NCI-H1436 (cell line): Measurements from ENCODE around the gene BCS1L.
A peak's percentile ranks its signal among the peaks of the same experiment; 100 is the strongest.

Source experiments
- DNase-seq: peaks from one replicate; lab custom pipeline; 2025; lab: John Stamatoyannopoulos, UW

BCS1L gene

GRCh38 chr2:218662377-218662776 lies 2.9 kb downstream of the BCS1L start:
- DNase-seq = no peak

DNA sequence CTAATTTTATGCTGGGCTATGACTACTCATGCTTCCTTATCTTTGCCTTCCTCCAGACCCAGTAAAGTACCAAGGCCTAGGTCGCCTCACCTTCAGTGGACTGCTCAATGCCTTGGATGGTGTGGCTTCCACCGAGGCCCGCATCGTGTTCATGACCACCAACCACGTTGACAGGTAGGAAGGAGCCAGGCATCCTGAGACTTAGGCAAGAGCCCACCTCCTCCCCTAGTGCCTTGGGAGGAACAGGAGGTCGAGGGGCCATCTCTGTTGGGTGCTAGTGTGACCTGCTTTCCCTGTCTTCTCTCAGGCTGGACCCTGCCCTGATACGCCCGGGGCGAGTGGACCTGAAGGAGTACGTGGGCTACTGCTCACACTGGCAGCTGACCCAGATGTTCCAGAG lies 3.3 kb downstream of the BCS1L start:
- no peak for DNase-seq

DNA sequence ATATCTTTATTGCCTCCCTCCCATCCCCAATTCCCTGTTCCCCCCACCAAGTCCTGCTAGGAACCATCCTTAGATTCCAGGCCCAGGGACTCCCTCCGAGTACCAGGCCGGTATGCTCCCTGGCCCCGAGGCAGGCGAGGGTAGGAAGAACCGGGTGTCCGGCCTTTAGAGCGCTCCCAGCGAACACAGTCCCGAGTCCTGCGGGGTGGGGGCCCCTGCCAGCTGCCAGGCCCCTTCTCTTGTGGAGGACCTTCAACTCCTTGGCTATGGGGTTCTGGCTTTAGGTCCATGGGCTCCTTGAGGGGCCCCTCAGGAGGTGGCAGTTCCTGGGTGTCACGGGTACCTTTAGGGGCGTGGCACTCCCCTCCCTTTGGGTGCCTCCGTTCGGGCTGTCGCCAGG lies 4.4 kb downstream of the BCS1L start:
- no peak for DNase-seq

DNA sequence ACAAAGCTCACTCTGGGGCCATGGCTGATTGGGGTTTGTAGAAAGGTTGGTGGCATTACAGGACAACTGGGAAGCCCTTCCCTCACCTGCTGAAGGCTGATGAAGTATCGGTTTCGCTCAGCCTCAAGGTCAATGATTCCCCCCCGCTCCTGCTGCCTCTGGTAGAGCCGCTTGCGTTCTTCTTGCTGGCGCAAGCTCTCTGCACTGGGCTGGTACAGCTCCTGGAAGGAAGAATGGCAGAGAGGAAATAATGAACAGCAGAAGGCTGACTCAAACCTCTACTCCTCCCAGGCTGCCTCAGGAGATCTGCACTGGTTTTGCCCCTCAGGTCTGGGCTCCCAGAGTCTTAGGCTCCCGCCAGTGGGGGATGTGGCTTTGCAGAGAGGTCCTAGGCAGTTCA lies 5.2 kb downstream of the BCS1L start:
- no peak for DNase-seq

DNA sequence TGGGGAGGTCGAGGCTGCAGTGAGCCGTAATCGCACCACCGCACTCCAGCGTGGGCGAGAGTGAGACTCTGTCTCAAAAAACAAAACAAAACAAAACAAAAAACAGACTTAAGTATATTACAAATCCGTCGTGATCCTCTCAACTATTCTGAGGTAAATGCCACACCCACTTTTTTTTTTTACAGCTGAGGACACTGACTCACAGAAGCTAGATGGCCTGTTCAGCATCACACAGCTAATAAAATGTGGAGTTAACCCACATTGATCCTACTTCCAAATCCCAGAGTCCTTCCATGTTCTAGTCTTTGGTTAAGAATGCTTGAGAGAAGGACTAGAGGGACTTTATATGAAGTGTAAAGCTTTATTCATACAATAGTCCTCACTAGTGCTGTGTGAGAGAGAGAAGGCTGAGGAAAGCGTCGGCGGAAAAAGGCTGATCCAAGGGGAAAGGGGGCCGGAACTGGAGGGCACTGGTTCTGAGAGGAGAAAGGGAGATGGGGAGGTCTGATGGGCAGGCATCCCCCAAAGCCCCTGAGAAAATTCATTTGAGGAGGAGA lies 11.7 kb downstream of the BCS1L start:
- no peak for DNase-seq

DNA sequence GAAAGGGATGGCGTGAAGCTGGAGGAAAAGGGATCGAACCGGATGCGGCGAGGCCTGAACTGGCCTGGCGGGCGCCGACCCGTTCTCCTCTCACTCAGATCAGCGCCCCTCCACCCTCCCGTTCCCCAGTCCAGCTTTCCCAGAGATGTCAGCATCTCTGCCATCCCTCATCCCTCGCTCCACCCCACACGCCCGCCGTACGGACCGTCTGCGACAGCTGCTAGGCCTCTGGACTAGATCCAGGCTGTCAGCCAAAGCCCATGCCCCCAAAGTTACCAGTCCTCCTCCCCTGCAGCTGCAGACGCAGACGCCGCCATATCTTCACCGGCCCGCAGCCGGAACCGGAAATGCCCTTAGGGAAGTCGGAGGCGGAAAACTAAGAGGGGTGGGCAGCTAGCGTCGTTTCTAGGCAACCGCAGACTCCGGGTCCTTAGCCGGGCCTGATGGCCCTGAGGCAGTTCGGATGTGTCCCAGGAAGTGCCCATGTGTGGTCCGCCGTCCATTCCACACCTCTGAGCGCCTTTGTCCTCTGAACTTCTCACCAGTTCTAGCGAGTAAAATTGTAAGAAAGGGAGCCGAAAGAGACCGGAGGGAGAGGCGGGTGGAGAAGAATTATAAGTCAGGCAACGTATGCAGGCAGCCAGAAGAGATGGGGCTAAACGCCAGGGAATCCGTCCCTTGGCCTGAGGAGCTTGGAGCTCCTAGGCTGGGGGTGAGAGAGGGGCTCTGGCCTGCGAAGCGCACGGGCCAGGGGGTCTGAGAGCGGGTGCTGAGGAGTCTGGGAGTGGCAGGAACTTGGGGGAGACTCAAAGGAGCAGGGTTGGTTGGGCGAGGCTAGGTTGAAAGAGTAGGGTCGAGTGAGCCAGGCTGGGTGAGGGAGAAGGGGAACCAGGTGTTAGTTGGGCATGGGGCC lies 12.4 kb downstream of the BCS1L start, which contains the start of the genes RNF25 and STK36:
Gene RNF25 (minus strand): TSS at position 349 of the 913 bp plus-strand sequence. CDS start 32 bp downstream, at position 317.
Gene STK36 (plus strand): TSS at position 433 of the 913 bp plus-strand sequence. CDS start 744 bp downstream, outside the sequence.
- DNase-seq = peak; percentile 70

- DNase-seq = no peak
Measured at GRCh38 chr2:218679119-218679518, 19.6 kb downstream of the BCS1L start.

DNA sequence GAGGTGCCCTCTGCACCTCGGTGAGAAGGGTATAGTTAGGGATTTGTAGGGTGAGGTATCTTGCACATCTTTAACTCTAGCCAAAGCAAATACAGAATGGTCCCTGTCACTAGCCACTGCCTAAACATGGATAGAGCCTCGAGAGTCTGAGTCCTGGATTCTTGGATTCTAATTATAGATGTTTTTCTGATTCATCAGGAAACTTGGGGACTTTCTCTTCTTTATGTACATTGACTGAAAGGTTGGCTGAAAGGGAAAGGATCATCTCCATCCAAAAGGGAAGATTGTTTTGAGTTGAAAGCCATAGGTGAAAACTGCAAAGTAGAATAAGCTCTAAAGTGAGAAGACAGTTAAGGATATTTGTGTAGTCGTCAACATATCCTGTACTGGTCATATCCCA lies 20.6 kb downstream of the BCS1L start:
- DNase-seq = no peak

DNA sequence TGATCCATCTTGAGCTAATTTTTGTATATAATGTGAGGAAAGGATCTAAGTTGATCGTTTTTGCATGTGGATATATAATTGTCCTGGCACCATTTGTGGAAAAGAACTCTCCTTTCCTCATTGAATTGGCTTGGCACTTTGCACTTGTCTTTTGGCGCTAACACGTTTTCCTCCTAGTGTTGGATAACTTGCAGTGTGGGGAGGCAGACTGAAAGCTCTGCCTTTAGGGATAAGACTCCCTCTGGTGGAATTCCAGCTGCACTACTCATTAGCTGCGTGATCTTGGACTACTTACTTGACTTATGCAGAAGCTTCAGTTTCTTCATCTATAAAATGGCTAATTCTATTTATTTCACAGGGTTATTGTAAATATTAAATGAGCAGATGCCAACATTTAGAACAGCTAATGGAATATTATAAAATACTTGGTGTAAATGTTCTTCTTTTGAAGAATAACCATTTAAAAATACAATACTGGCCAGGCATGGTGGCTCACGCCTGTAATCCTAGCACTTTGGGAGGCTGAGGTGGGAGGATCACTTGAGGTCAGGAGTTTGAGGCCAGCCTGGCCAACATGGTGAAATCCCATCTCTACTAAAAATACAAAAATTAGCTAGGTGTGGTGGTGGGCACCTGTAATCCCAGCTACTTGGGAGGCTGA lies 28.0 kb downstream of the BCS1L start:
- DNase-seq = peak; percentile 18

- DNase-seq = no peak
Measured at GRCh38 chr2:218691234-218691633, 31.8 kb downstream of the BCS1L start.

DNA sequence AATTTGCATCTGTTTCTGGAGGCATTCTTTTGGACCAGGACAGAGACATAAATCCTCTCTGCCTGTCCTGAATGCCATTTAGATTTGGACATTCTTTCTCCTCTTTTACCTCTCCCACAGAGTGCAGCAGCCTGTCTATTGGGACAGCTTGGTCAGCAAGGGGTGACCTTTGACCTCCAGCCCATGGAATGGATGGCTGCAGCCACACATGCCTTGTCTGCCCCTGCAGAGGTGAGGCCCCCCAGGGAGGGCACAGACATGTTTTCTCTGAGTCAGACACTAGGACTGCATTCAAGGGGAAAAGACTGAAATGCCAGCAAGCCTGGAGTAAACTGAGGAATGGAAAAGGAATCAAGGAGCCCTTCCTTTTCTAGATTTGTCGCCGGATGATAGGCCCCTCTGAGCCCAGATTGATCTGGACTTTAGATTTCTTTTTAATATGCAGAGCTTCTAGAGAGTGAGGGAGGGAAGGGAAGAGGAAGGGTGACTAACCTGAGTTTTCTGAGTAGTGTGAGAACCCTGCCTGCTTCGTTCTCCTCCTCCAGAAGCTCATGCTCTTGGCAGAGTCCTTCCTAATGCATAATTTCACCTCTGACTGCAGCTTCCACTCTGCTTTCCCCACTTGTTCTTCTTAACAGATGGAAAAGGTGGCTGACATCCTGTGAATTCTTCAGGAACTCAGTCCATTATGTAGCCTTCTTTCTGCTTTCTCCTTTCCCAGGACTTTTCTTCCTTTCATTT lies 35.1 kb downstream of the BCS1L start:
- no peak for DNase-seq

- no peak for DNase-seq
Measured at GRCh38 chr2:218698885-218699284, 39.4 kb downstream of the BCS1L start.

GRCh38 chr2:218701806-218702205 lies 42.3 kb downstream of the BCS1L start:
- DNase-seq = no peak

GRCh38 chr2:218703341-218703740 lies 43.9 kb downstream of the BCS1L start:
- DNase-seq = no peak

DNA sequence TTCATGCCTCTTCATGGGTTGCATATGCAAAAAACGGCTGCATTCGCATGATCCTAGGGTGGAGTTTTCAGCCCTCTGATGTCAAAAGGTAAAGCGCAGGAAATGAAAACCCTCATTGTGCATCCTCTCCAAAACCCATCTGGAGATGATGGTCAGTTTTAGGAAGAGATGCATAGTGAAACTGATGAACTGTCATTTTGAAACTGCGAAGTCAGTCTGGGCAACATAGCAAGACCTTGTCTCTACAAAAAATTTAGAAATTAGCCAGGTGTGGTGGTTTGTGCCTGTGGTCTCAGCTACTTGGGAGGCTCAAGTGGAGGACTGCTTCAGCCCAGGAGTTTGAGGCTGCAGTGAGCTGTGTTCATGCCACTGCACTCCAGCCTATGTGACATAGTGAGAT lies 48.6 kb downstream of the BCS1L start:
- DNase-seq = no peak

DNA sequence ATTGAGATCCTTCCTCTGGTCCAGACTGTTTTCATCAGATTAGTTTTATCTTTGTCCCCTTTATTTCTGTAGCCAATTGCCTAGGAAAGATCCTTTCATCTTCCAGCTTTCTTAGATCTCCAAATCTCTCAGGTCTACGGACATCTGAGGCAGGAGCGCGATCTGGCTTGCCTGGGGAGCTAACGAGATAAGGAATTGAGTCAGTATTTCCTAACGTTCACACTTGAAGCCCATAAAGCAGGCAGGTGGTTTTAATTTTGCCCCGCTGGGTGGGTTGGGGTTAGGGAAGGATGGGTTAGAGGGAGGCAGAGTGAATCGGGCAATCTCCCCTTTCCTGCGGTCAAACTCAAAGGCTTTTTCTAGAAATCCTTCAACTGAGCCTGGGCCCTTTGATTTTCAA lies 50.4 kb downstream of the BCS1L start:
- DNase-seq = no peak

- DNase-seq = no peak
Measured at GRCh38 chr2:218710334-218710686, 50.8 kb downstream of the BCS1L start.

- peak; percentile 95 for DNase-seq
Measured at GRCh38 chr2:218710687-218711549, 51.4 kb downstream of the BCS1L start, which contains the start of gene TTLL4. TTLL4 (plus strand) TSS chr2:218710835; CDS start chr2:218737677, 26,842 bp downstream.

DNA sequence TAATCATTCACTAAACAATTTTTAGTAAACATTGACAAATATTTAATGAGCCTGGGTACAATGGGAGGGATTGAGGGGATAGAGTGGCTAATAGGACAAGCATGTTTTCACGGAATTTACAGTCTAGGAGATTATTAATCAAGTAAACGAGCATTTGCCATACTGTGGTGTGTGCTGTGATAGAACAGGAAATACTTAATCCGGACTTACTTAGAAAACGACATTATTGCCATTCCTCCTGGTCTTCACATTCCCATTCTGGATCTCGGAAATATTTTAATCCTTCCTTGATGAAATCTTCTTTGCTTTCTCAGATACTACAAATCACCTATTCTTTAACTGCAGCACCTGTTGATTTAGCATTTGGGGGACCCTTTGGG lies 52.1 kb downstream of the BCS1L start:
- no peak for DNase-seq
